GM19023 (cell line): ENCODE results near the gene HNRNPD.
A peak's percentile ranks its signal among the peaks of the same experiment; 100 is the strongest.
"Not testable (repeated sequence)": the region's sequence is repeated elsewhere in the genome, so short reads cannot be mapped to it uniquely, and the experiment has no call there.

Source experiments
- ATAC-seq: cut with Tn5 transposase; IDR thresholded peaks from one replicate; pipeline ENCODE4 v1.9.1; 2021; ENCODE audit warnings: mild to moderate bottlenecking, moderate library complexity; ENCODE audit not compliant: unreplicated experiment

Gene HNRNPD

GRCh38 chr4:82373816-82374625 lies at the start of gene HNRNPD:
HNRNPD (minus strand) TSS chr4:82373991; CDS start chr4:82373678, 313 bp downstream.
- peak; percentile 94 for ATAC-seq

GRCh38 chr4:82422616-82423015 lies 48.8 kb upstream of the HNRNPD start:
- ATAC-seq: no peak

GRCh38 chr4:82421796-82422560 lies 48.2 kb upstream of the HNRNPD start:
- ATAC-seq: no peak

- ATAC-seq: no peak
Measured at GRCh38 chr4:82419451-82419850, 45.7 kb upstream of the HNRNPD start.

- no peak for ATAC-seq
Measured at GRCh38 chr4:82415922-82416365, 42.2 kb upstream of the HNRNPD start.

- ATAC-seq: not testable (repeated sequence)
Measured at GRCh38 chr4:82415061-82415460, 41.3 kb upstream of the HNRNPD start.

- no peak for ATAC-seq
Measured at GRCh38 chr4:82403725-82404124, 29.9 kb upstream of the HNRNPD start.

- no peak for ATAC-seq
Measured at GRCh38 chr4:82402196-82402775, 28.5 kb upstream of the HNRNPD start.

- ATAC-seq: no peak
Measured at GRCh38 chr4:82401600-82401999, 27.8 kb upstream of the HNRNPD start.

GRCh38 chr4:82398263-82398662 lies 24.5 kb upstream of the HNRNPD start:
- no peak for ATAC-seq

- ATAC-seq: no peak
Measured at GRCh38 chr4:82397527-82397926, 23.7 kb upstream of the HNRNPD start.

- no peak for ATAC-seq
Measured at GRCh38 chr4:82394896-82395295, 21.1 kb upstream of the HNRNPD start.

- ATAC-seq: not testable (repeated sequence)
Measured at GRCh38 chr4:82390061-82390460, 16.3 kb upstream of the HNRNPD start.

GRCh38 chr4:82388405-82388804 lies 14.6 kb upstream of the HNRNPD start:
- ATAC-seq: no peak

- not testable (repeated sequence) for ATAC-seq
Measured at GRCh38 chr4:82386312-82386711, 12.5 kb upstream of the HNRNPD start.

GRCh38 chr4:82382751-82383150 lies 9.0 kb upstream of the HNRNPD start:
- no peak for ATAC-seq

- ATAC-seq: no peak
Measured at GRCh38 chr4:82381661-82382296, 8.0 kb upstream of the HNRNPD start.

GRCh38 chr4:82381235-82381634 lies 7.4 kb upstream of the HNRNPD start:
- ATAC-seq: no peak

- no peak for ATAC-seq
Measured at GRCh38 chr4:82380831-82381230, 7.0 kb upstream of the HNRNPD start.

GRCh38 chr4:82380344-82380743 lies 6.6 kb upstream of the HNRNPD start:
- no peak for ATAC-seq

- ATAC-seq: no peak
Measured at GRCh38 chr4:82376109-82376508, 2.3 kb upstream of the HNRNPD start.
